ENCODE data around the gene ZNF521. TPM values are rescaled to one million over a fixed set of nuclear protein-coding genes. Genes with fewer than 3 reads are reported as not detected.

ZNF521 gene
- polyA plus RNA-seq, 4 donors = 35.1 to 48.3 (median 45.7) TPM

DNA sequence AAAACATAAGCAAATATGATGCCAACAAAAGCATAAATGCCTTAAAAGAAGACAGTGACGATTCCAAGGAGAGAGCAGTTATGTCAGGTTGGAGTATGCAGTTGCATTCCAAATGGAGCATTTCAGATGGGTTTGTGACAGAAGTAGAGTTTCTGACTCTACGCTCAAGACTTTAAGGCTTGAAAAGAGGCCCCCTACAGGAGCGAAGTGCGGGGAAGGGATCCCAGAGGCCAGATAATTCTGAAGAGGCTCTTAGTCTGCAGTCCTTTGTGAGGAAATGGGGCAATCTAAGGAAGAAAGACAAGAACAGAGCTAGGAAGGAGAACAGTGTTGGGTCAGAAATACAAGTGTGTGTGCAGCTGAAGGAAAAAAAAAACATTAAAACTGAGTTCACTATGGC, 95.5 kb downstream of the ZNF521 start:
- no peak for DNase-seq (ENCODE audit: low read depth in 4 of 4, low spot score in 2 of 4)

DNA sequence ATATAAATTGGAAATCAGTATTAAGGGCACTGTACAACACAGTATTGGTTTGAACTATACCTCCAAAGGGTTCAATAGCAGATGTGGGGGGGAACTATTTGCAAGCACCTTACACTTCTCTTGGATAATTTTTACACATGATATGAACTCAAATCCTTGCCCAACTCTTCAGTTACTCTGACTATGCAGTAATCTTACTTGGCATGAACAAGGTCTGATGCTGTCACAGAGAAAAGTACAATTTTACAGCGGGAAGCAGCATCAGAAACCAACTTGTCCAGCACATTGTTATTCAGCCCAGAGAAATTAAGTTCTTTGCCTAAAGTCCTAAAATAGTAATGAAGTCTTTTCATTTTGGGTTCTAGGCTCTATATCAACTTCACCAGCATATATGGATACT, 98.2 kb downstream of the ZNF521 start:
- DNase-seq (ENCODE audit: low read depth in 4 of 4, low spot score in 2 of 4) = no peak

DNA sequence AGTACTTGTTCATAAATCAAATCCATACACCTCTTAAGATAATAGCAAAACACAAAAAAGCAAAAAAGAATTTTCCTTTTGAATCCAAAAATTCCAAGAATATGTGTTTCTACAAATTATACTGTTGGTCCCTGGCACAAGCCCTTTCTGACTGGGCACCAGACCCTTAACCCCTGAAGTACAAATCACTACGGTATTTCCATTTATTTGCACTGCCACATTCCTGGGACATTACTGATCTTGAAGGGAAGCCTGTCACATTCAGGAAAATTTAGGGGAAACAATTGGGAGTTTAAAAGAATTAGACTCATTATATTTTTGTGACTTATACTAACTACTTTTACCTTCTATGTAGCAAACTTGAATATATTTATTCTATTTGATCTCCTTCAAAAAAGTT, 98.8 kb downstream of the ZNF521 start:
- DNase-seq (ENCODE audit: low read depth in 4 of 4, low spot score in 2 of 4) = no peak

DNA sequence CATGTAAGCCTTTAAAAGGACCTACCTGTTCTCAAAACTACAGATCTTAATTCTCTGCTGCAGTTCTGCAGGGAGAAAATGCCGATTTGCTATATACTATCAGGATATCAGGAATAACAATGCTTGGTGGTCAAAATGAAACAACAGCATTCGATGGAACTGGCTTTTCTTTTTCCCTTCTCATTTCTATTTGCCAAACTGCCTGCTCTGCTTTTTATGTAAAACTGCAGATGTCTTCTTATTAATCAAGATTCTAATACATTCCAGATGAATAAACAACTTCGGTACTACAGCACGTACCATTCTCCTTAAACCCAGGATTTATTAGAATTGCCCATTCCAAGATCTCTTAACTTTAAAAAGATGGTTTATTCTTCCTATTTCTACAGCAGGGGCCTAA, 100.9 kb downstream of the ZNF521 start:
- no peak for DNase-seq (ENCODE audit: low read depth in 4 of 4, low spot score in 2 of 4)

DNA sequence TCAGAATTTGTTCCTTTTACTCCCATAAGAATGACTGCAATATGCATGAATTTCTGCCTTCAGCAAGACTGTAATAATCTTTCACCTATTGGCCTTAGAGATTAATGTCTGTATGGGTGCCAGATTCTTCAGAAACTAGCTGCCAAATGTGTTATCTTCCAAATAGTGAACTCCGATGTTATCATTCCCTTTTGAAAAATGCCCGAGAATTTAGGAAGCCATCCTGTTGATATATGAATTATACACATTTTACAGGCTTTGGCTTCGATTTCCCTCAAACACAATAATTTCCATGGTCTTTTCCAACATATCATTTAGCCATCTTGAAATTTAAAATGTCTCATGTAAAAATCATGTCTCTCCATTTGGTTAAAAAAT, 101.5 kb downstream of the ZNF521 start:
- DNase-seq (ENCODE audit: low read depth in 4 of 4, low spot score in 2 of 4) = no peak

DNA sequence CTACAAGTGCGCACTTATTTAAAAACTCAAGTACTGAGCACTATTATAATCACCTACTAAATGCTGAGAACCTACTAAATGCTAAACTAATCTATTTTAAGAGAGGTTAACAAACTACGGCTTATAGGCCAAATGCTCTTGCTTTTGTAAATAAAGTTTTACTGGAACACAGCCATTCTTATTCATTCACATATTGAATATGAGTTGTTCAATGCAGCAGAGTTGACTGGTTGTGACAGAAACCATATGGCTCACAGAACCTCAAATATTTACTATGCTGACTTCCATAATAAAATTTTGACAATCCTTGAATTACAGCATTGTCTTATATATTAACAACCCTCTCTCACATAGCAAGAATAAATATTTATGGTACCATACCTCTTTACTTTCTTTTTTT, 103.2 kb downstream of the ZNF521 start:
- DNase-seq (ENCODE audit: low read depth in 4 of 4, low spot score in 2 of 4) = no peak

DNA sequence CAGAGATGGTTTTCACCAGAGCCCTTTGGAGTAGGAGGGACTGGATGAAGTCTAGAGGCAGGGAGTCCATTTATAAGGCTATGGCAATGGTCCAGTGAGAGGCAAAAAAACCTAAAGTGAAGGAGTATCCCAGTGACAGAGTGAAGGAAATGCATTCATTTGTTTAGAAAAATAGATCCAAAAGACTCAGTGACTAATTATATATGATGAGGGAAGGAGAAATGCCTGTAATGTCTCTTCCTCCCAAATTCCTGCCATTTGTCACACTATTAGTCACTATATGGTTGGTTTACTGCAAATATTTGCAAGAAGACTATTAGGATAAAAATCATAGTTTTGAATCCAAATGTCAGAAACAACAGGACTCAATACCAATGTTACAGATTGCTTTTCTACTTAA, 104.2 kb downstream of the ZNF521 start:
- no peak for DNase-seq (ENCODE audit: low read depth in 4 of 4, low spot score in 2 of 4)

DNA sequence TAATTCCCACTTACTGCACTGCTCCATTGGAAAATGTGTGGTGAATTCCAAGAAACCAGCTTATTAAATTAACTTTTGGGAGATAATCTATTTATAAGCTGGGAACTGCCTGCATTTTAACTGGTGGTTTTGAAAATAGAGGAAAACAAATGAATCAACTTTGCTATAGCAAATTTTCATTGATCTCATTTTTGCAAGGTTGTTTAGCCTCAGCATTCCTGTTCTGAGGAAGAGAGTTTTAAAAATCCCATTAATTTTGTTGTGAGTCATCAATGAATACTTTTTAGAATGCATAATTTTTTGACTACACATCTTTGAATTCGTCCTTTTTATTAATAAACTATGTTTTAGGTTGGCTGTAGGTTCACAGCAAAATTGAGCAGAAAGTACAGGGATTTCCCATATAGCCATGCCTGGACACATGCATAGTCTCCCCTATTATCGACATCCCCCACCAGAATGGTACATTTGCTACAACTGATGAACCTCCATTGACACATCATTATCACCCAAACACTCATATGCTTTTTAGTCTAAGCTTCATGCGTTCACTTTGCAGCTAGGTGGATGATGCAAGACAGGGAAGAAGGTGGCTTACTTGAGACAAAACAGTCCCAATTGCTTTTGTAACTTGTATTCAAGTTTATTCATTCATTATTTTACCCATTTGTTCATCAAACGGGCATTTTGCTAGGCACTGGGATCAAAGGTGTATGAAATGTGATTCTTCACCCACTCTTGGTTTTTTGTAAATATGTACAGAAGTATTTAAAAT, 106.9 kb downstream of the ZNF521 start:
- DNase-seq (ENCODE audit: low read depth in 4 of 4, low spot score in 2 of 4) = no peak

DNA sequence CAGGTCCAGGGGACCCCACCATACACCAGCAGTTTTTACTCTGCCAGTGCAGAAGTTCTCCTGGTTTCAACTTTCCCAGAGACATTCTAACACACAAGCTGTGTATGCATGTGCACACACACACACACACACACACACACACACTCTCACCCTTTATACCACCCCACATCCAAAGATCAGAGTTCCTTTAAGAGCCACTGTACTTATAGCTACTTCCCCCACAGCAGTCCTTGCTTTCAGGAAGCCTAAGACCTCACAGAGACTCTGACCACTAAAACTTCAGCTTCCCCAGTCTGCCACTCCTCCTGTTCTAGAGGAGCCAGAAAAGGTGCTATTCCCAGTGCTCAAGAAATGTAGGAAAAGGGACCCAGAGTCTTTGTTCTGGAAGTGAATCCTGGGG, 107.8 kb downstream of the ZNF521 start:
- no peak for DNase-seq (ENCODE audit: low read depth in 4 of 4, low spot score in 2 of 4)

DNA sequence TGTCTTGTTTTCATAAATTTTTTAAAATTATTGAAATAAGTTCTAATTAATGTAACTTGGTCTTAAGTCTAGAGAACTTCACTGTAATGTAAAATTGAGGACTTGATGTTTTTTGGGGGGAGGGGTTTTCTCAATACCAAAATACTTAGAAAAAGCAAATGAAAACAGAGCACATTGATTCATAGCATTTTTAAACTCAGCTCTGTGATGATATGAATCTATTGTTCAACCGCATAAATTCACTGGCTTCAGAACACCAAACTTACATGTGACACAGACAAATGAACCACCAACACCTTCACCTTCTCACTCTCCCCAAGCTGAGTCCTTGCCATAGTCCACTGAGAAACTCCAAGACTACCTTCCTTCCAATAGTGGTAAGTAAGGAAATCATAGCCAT, 108.2 kb downstream of the ZNF521 start:
- no peak for DNase-seq (ENCODE audit: low read depth in 4 of 4, low spot score in 2 of 4)

DNA sequence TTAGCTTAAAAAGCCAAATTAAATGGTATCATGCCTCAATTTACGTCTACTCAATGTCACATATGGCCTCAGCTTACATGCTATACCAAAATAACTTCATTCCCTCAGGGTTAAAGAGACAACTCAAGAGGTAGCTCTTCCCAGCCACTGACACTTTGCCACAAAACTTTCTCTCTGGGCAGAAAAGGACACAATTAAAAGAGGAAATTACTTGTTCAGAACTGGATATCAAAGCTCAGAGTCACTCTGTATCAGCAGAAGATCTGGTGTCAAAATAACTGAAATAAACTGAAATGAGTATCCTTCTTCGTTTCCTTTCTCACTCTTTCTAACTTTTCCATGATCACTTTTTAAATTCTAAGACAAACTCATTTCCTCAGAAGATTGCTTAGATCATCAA, 108.7 kb downstream of the ZNF521 start:
- DNase-seq (ENCODE audit: low read depth in 4 of 4, low spot score in 2 of 4) = no peak

DNA sequence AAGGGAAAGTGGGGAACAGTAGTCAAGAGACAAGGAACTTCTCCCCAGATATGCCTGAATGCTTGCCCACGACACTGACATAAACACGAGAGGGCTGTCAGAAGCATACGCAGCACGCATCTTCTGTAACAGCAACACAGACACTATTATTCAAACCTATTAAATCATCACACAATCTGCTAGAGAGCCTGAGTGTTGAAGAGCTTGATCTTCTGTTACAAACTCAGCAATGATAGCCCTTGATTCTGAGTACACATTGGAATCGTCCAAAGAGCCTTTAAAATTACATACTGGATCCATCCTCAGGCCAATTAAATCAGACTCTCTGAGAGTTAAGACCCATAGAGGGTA, 111.6 kb downstream of the ZNF521 start:
- DNase-seq (ENCODE audit: low read depth in 4 of 4, low spot score in 2 of 4) = no peak

DNA sequence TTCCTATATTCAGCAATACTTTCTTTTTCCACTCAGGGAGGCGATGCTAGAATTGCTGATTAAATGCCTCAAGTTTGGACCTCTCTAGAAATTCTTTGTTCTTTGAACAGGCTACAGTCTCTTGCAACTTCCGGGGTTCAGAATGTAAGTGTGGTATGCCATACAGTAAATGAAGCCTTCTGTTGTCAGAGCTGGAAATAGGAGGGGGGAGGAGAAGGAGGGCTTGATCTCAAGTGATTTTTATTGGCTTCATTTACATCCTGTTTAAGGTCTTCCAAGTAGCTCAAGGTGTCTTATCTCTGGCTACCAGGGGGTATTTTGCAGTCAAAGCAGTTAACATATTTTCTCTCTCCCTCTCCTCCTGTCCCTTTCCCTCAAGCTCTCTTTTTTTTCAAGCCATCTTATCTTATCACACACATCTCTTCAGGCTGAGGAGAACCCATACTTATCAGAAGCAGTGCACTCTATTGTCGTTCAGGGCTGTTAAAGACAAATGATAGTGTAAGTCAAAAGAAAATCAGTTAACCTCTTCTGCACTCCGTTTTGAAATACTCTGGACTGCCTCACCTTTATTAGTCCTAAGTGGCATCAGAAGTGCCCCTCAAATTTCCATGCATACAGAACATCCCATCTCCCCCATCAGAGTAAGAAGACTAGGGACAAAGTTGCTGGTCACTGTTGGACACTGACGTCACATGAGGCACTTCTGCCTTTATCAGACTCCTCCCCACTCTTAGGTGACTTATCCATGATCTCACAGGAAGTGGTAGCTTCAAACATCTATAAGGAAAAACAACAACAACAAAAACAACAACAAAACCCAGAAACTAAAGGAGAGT, 112.2 kb downstream of the ZNF521 start:
- no peak for DNase-seq (ENCODE audit: low read depth in 4 of 4, low spot score in 2 of 4)

DNA sequence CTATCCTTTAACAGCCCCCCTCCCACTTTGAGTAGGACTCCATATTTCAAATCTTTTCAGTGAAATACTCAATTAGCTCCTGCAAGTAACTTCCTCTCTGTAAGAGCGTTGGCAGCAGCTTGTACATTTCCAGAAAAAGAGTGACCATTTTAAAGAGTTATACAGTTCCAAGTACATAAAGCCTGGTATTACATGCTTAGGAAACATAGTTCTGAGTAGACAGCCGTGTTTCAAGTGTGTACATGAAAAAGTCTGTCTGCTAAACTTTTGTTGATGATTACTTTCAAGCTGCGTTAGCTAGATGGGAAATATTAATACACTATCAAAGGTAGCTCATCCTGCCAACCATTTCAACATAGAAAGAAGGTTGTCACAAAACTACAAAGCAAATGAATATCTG, 112.8 kb downstream of the ZNF521 start:
- DNase-seq (ENCODE audit: low read depth in 4 of 4, low spot score in 2 of 4) = no peak

DNA sequence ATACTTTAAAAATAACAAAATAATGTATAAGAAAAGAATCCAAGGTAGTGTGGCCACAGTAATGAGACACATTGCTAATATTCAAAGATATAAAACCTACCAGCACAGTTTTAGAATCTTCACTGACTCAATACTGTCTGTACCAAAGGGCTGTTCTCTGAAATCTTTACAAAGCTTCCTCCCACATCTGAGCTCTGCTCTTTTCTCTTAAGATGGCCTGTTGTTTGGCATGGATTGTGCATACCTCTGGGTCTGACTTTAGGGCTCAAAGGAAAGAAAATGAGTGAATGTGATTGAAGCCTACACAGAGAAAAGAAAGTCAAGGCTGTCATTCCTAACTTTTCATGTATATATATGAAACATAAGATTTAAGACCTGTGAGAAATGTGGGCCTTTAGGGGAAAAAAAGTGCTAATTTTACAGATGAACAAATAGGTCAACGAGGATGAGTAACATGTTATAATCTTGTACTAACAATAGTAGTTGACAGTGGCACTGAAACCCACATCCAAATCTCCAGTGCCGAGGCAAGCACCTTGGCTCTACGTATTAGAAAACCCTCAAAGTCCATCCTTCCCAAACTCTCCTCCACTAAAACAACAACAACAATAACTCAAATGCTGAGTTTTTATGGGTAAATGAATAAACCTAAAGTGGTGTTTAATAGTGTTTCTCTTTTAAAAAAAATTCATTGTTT, 114.2 kb downstream of the ZNF521 start:
- no peak for DNase-seq (ENCODE audit: low read depth in 4 of 4, low spot score in 2 of 4)

DNA sequence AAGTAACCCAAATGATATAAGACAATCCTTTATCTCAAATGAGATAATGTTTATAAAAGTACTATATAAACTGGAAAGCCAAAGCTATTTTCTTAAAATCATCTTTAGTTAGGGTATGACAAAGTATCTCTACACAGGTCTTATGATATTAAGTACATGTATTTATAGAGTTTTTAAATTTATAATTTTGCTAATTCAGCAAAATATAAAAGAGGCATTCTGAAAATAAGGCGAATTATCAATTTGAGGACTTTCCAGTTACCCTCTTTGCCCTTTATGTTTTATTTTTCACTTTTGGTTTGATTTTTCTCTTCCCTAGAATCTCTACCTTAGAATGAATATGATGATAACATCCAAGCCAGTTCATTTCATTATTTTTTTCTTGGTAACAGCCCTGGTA, 115.2 kb downstream of the ZNF521 start:
- DNase-seq (ENCODE audit: low read depth in 4 of 4, low spot score in 2 of 4) = no peak

DNA sequence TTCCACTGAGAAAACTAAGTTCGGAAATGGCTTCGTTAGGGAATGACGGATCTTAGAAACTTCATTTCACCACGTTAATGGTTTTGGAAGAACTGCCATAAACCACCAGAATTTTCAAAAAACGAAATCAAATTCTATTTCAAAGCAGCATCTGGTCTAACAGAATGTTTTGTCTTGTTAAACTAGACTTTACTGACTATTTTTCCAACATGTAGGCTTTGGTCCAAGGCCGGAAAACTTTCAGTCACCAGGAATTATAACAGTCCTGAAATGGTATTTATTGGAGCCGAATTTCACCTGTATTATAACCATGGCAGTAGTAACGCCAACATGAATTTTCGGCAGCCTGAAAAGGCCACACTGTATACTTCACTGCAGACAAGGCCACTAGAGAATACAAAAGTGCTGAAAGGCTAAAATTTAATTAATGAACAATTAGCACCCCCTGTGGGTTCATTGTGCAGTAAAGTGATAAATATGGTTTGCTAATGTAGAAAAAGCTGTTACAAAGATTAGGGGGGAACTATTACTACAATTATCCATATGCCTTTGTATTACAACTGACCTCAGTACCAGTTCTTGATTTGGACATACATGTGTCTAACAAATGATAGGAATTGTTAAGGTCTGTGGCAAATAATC, 116.4 kb downstream of the ZNF521 start:
- no peak for DNase-seq (ENCODE audit: low read depth in 4 of 4, low spot score in 2 of 4)

DNA sequence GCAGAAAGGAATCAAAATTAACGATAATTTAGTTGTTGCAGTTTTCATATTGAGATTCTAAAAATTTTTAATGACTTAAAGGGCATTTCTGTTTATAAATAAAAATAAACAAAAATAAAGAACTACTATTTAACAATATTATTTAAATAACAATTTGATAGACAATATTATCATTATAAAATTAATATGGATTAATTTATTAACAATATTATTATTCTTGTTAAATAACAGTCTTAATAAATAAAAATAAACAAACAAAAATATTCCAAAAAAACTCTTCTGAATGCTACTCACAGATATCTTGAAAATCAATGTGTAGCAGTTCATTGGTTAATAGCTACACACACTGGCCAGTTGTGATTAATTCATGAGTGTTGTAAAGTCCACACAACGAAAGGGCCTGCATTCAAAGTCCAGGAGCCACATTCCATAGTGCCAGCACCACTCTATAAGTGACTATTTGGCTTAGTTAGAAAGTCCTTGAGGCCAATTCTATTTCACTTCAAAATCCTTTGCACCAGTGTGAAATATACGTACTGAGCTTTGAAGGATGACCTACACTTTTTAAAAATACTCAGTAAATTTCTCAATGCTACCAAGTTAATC, 117.1 kb downstream of the ZNF521 start:
- no peak for DNase-seq (ENCODE audit: low read depth in 4 of 4, low spot score in 2 of 4)

DNA sequence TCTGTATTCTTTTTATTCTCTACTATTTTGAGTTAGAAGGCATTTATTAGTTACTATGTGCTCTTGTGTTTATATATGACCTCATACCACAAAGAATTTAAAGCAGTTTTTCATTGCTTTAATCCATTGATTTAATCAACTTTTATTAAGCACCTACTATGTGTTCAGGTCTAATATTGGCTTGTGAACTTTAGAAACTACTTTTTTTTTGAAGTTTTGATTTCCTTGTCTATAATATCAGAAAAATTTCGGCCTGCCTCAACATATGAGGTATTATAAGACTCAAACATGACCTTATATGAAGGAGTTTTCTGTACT, 117.7 kb downstream of the ZNF521 start:
- DNase-seq (ENCODE audit: low read depth in 4 of 4, low spot score in 2 of 4) = no peak

DNA sequence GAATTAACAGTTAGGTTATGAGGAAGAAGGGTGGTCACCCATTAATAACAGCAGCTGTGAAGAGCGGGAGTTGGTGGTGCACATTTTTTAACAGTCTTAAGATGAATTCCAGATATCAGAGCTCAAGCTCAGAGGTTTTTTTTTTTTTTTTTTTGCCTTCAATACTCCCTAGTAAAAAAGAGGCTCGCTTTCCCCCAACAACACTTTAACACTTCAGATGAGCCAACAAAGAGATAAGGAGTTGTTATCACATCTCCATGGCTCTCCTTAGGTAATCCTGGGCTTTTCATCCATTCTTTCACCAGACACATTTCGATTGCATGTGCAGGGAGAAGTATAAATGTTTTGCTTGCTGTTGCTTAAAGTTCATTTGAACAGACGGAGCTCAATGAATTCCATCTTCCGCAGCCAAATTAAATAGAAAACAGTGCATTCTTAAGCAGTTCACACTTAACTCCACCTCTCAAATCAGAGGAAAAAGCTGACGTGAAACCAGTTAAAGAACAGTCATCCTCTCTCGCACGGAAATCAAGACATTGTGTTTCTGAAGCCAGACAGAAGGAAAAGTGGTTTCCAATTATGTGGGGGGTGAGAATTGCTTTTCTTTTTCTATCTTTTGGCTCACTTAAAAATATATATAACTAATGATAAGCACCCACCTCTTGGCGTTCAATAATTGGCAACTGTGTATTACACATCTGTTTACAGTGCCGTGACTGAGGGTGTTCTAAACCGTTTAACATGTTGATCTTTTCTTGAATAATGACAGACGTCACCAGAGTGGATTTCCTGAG, 118.2 kb downstream of the ZNF521 start:
- no peak for DNase-seq (ENCODE audit: low read depth in 4 of 4, low spot score in 2 of 4)
